Kidney (tissue), 14 donors: ENCODE results near the gene CHD6. TPM values are rescaled to one million over a fixed set of nuclear protein-coding genes. Genes with fewer than 3 reads are reported as not detected.

Experiments
- DNase-seq, 5 donors: peaks; one replicate each; pipeline ENCODE4 v3.0.0-alpha.2; 2013 to 2020
- FAIRE-seq: peaks from 2 replicates; lab custom pipeline; 2012; peaks lifted over from hg19 to GRCh38; lab: Jason Lieb, UNC
- H3K27ac ChIP-seq, 2 donors: one replicate each; pipeline ENCODE4 v1.7.0; 2013; ENCODE audit warnings: low read depth in 2 of 2, low read length in 2 of 2, inconsistent platforms in 1 of 2
- H3K27me3 ChIP-seq: one replicate; pipeline ENCODE4 v1.7.1; 2013; ENCODE audit warnings: low read length, inconsistent platforms; ENCODE audit not compliant: control insufficient read depth, insufficient read depth
- H3K36me3 ChIP-seq, 3 donors: one replicate each; pipeline versions ENCODE4 v1.7.0 to v1.7.1; 2013; ENCODE audit warnings: low read length in 3 of 3, control low read depth in 1 of 3, inconsistent platforms in 1 of 3; ENCODE audit not compliant: insufficient read depth in 3 of 3, control insufficient read depth in 2 of 3
- H3K4me1 ChIP-seq, 3 donors: one replicate each; pipeline versions ENCODE4 v1.7.0 to v1.7.1; 2013; ENCODE audit warnings: low read length in 3 of 3, inconsistent platforms in 1 of 3, low read depth in 1 of 3; ENCODE audit not compliant: control insufficient read depth in 2 of 3, insufficient read depth in 2 of 3
- H3K4me3 ChIP-seq, 3 donors: one replicate each; pipeline versions ENCODE4 v1.7.0 to v1.8.1; 2013; ENCODE audit warnings: low read length in 3 of 3, control low read depth in 1 of 3, inconsistent platforms in 1 of 3
- H3K9ac ChIP-seq, 3 donors: one replicate each; pipeline versions ENCODE4 v1.7.0 to v1.7.1; 2013; ENCODE audit warnings: low read length in 3 of 3, control low read depth in 1 of 3, inconsistent platforms in 1 of 3
- H3K9me3 ChIP-seq, 3 donors: one replicate each; pipeline versions ENCODE4 v1.7.0 to v1.7.1; 2013; ENCODE audit warnings: low read length in 3 of 3, control low read depth in 1 of 3, inconsistent platforms in 1 of 3; ENCODE audit not compliant: control insufficient read depth in 2 of 3, insufficient read depth in 1 of 3
- intact Hi-C: fragments of 100-400 bp; cut with DNase I; formaldehyde crosslinking; loops from one replicate; pipeline ENCODE4 v1.11.1; 2022
- polyA plus RNA-seq: library from polyadenylated mRNA; stranded (reverse); fragments of 350-450 nt; fragmentation: Illumina TruSeq; extraction: RNeasy Lipid Tissue Mini Kit (QIAGEN cat#74804); gene quantifications from one replicate; pipeline ENCODE4 v1.2.3, GENCODE V29; 2014; ENCODE audit warnings: low read depth, low replicate concordance; ENCODE audit not compliant: insufficient read depth
- total RNA-seq: library from RNA; stranded (reverse); fragmentation: NEBNext Ultra II Directional; extraction: Animal tissue kit (Norgen Biotek cat#: 25700); gene quantifications from one replicate; pipeline ENCODE4 v1.2.1, GENCODE V29; 2021
- TF ChIP-seq, protein P1 (sequence below): IDR thresholded peaks from 3 replicates; pipeline ENCODE4 v1.5.1; 2012; ENCODE audit warnings: mild to moderate bottlenecking, moderate library complexity, borderline replicate concordance; ENCODE audit not compliant: insufficient read depth; ENCODE audit errors: extremely low read depth
- donor health status: control.
- donor health status: control.
- donor health status: control.
- donor health status: control.
- donor health status: control.
- donor health status: DM: yes; HTN: yes; CAD: no.
- donor health status: Normal renal cell carcinoma (clear cell type).

Gene CHD6
- total and polyA plus RNA-seq, 2 donors from 2014 or later: 4.5 to 53.5 TPM

DNA sequence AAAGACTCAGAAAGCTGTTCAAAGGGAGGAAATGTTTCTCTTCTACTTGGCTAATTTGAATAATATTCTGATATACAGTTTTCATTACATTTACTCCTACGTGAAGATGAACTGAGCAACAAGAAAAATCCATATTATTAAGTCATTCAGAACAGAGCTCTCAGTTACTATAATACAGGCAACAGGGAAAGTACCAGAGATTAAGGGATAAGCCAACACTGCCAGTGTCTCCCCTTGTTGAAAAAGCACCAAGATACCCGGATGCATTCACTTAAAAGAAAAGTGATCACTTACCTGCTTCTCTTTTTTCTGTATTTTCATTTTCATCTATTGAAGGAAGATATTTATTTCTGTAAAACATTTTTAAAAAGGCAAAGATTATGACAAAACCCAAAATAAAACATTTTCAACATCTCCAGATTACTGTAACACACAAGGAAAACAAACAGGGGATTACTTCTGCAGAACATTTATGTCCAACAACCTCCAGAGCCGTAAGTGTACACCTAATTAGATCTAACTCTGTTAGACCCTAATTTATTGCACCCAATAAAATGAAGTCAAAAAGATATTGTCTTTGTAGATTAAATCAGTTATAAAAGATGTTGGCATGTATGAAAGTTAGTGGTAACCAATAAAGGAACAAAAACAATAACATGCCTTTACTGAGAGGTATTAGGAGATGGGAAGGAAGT lies 67.0 kb downstream of the CHD6 start:
- intact Hi-C loops: no loop called here
- TF ChIP-seq, protein P1, sequence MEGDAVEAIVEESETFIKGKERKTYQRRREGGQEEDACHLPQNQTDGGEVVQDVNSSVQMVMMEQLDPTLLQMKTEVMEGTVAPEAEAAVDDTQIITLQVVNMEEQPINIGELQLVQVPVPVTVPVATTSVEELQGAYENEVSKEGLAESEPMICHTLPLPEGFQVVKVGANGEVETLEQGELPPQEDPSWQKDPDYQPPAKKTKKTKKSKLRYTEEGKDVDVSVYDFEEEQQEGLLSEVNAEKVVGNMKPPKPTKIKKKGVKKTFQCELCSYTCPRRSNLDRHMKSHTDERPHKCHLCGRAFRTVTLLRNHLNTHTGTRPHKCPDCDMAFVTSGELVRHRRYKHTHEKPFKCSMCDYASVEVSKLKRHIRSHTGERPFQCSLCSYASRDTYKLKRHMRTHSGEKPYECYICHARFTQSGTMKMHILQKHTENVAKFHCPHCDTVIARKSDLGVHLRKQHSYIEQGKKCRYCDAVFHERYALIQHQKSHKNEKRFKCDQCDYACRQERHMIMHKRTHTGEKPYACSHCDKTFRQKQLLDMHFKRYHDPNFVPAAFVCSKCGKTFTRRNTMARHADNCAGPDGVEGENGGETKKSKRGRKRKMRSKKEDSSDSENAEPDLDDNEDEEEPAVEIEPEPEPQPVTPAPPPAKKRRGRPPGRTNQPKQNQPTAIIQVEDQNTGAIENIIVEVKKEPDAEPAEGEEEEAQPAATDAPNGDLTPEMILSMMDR: no peak
- H3K4me3 ChIP-seq: no peak overlapping the region
- peaks cover 0 to 4% (median 0%) of the 10 kb centered on the region in 3 donors for H3K9me3 ChIP-seq
- DNase-seq (no peak), FAIRE-seq (no peak)
- H3K27ac ChIP-seq: no peak overlapping the region
- no peaks in the 10 kb centered on the region for H3K4me1 ChIP-seq
- H3K36me3 ChIP-seq: no peaks in the 10 kb centered on the region
- H3K27me3 ChIP-seq: no peaks in the 10 kb centered on the region
- no peak overlapping the region for H3K9ac ChIP-seq

DNA sequence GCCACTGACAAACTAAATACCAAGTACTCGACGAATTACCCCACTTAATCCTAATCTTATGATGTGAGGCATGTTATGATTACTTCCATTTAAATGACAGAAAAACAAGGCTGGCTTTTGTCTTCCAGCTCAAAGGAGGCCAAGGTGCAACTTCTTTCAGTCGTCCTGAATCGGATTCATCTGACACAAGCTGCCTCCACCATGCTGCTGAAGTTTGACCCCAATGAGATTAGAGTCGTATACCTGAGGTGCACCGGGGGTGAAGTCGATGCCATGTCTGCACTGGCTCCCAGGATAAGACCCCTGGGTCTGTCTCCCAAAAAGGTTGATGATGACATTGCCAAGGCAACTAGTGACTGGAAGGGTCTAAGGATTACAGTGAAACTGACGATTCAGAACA lies 71.0 kb downstream of the CHD6 start:
- Histone ChIP-seq H3K27ac (no peak overlapping the region), H3K27me3 (no peaks in the 10 kb centered on the region), H3K9me3 (no peaks in the 10 kb centered on the region), H3K4me1 (no peaks in the 10 kb centered on the region), H3K9ac (no peak overlapping the region), H3K36me3 (no peaks in the 10 kb centered on the region), H3K4me3 (no peak overlapping the region)
- intact Hi-C loops: no loop called here
- DNase-seq (no peak), FAIRE-seq (no peak)
- TF ChIP-seq, protein P1: no peak

DNA sequence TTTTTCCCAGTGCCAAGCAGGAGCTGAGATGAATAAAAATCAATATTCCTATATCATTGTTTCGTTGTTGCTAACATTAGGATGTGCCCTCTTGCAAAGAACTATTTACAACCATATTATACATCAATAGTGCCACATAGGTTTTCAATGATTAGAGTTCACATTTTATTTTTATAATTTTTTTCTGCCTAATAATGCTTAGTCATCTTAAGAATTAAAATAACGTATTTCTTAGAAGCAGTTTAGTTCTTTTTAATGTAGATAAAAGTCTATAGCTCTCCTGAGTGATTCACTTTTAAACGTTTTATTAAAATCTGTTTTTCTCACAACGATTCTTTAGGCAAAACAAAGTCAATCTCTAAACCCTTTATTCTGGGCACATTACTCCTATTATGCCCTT lies 71.6 kb downstream of the CHD6 start:
- no peaks in the 10 kb centered on the region for H3K9me3 ChIP-seq
- FAIRE-seq (no peak), DNase-seq (no peak)
- no peak overlapping the region for H3K4me3 ChIP-seq
- H3K27ac ChIP-seq: no peak overlapping the region
- H3K9ac ChIP-seq: no peak overlapping the region
- intact Hi-C loops: no loop called here
- no peaks in the 10 kb centered on the region for H3K4me1 ChIP-seq
- H3K27me3 ChIP-seq: no peaks in the 10 kb centered on the region
- H3K36me3 ChIP-seq: no peaks in the 10 kb centered on the region
- TF ChIP-seq, protein P1: no peak

DNA sequence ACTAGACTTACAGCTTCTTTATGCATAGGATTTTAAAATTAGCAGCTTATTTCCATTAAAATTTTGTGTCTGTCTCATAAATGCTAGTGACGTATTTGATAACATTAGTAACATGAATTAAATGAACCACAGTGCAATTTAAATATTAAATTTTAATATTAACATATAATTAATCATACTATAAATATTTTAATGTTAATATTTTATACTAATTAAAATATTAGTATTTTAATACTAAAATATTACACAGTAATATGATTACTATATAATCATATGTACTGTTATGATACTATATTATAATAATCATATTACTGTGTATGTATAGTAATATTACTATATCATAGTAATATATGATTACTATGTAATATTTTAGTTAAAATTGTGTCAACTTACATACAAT lies 73.7 kb downstream of the CHD6 start:
- H3K36me3 ChIP-seq: no peaks in the 10 kb centered on the region
- no peak overlapping the region for H3K9ac ChIP-seq
- no peaks in the 10 kb centered on the region for H3K9me3 ChIP-seq
- no peak overlapping the region for H3K27ac ChIP-seq
- FAIRE-seq (peak; percentile 91), DNase-seq (no peak)
- TF ChIP-seq, protein P1: no peak
- no peaks in the 10 kb centered on the region for H3K27me3 ChIP-seq
- H3K4me1 ChIP-seq: no peaks in the 10 kb centered on the region
- intact Hi-C loops: no loop called here
- no peak overlapping the region for H3K4me3 ChIP-seq
